Fibroblast of peridontal ligament (primary cell): Measurements from ENCODE around the gene CCDC106.

Experiments
- DNase-seq: peaks from one replicate; pipeline ENCODE4 v3.0.0-alpha.2; 2010; ENCODE audit errors: extremely low read depth

CCDC106 gene

GRCh38 chr19:55683449-55684261 lies 35.6 kb downstream of the CCDC106 start:
- DNase-seq, result no peak

GRCh38 chr19:55684946-55685681 lies 37.1 kb downstream of the CCDC106 start:
- DNase-seq, result no peak

GRCh38 chr19:55685776-55686175 lies 37.8 kb downstream of the CCDC106 start:
- no peak for DNase-seq

GRCh38 chr19:55686311-55687050 lies 38.5 kb downstream of the CCDC106 start:
- DNase-seq, result no peak

GRCh38 chr19:55687281-55688201 lies 39.5 kb downstream of the CCDC106 start:
- no peak for DNase-seq

- DNase-seq, result no peak
Observed at GRCh38 chr19:55688422-55689218, 40.6 kb downstream of the CCDC106 start.

- no peak for DNase-seq
Observed at GRCh38 chr19:55689411-55690108, 41.5 kb downstream of the CCDC106 start.

- no peak for DNase-seq
Observed at GRCh38 chr19:55690109-55690768, 42.2 kb downstream of the CCDC106 start.

- DNase-seq, result no peak
Observed at GRCh38 chr19:55690769-55691545, 42.9 kb downstream of the CCDC106 start.

- no peak for DNase-seq
Observed at GRCh38 chr19:55691561-55692481, 43.8 kb downstream of the CCDC106 start.

GRCh38 chr19:55692681-55693081 lies 44.7 kb downstream of the CCDC106 start:
- no peak for DNase-seq

- no peak for DNase-seq
Observed at GRCh38 chr19:55693336-55693974, 45.4 kb downstream of the CCDC106 start.

- no peak for DNase-seq
Observed at GRCh38 chr19:55694241-55694655, 46.2 kb downstream of the CCDC106 start.

- no peak for DNase-seq
Observed at GRCh38 chr19:55694656-55695491, 46.9 kb downstream of the CCDC106 start.

- DNase-seq, result no peak
Observed at GRCh38 chr19:55695511-55696290, 47.7 kb downstream of the CCDC106 start.
